WTC11 (cell line): ENCODE data around the gene CHTF18.

Experiments used
- FOXP1 ChIP-seq: sonication (generic); formaldehyde crosslinking; IDR thresholded peaks from 2 replicates; pipeline ENCODE4 v1.8.0; 2022; ENCODE audit warnings: missing genetic modification reagents, mild to moderate bottlenecking, moderate library complexity, borderline replicate concordance
- IRF2 ChIP-seq: sonication (generic); formaldehyde crosslinking; IDR thresholded peaks from 2 replicates; pipeline ENCODE4 v1.8.0; 2022; ENCODE audit warnings: low read depth, missing genetic modification reagents, borderline replicate concordance
- JUN ChIP-seq: sonication (generic); formaldehyde crosslinking; IDR thresholded peaks from 2 replicates; pipeline ENCODE4 v1.8.0; 2023; ENCODE audit warnings: mild to moderate bottlenecking, missing genetic modification reagents
- NR2C2 ChIP-seq: sonication (generic); formaldehyde crosslinking; IDR thresholded peaks from 2 replicates; pipeline ENCODE4 v1.8.0; 2022; ENCODE audit warnings: mild to moderate bottlenecking, missing genetic modification reagents
- SP1 ChIP-seq: sonication (generic); formaldehyde crosslinking; conservative IDR thresholded peaks from 2 replicates; pipeline ENCODE4 v1.8.1; 2022; ENCODE audit warnings: missing genetic modification reagents
- ZNF121 ChIP-seq: sonication (generic); formaldehyde crosslinking; IDR thresholded peaks from 2 replicates; pipeline ENCODE4 v1.8.0; 2023; ENCODE audit warnings: missing genetic modification reagents
- ZNF512 ChIP-seq: sonication (generic); formaldehyde crosslinking; IDR thresholded peaks from 2 replicates; pipeline ENCODE4 v1.8.1; 2022; ENCODE audit warnings: missing genetic modification reagents, borderline replicate concordance
- TF ChIP-seq, protein P1 (sequence below): fragments of 200-600 bp; IDR thresholded peaks from 2 replicates; pipeline ENCODE4 v1.8.0; 2022; ENCODE audit warnings: antibody characterized with exemption

DNA sequence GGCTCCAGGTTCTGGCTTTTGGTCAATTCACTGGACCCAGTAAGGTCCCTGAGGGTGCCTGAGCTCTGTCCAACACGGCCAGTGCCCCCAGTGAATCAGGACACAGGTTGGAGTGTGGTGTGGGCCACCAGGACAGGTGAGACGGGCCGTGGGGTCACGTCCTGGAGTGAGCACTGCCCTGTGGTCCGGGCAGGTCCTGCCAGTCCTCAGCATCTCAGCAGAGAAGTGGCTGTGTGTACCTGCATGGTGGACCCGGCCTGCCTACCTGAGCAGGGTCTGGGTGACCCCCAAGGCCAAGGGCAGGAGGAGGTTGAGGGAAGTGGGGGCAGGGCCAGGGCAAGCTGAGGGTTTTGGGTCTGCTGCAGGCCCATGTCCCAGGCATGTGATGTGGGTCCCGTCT is 14.0 kb downstream of the CHTF18 start:
- TF ChIP-seq JUN (CRISPR knock-in tag) = no peak
- TF ChIP-seq ZNF121 (CRISPR knock-in tag) = no peak
- TF ChIP-seq, protein P1, sequence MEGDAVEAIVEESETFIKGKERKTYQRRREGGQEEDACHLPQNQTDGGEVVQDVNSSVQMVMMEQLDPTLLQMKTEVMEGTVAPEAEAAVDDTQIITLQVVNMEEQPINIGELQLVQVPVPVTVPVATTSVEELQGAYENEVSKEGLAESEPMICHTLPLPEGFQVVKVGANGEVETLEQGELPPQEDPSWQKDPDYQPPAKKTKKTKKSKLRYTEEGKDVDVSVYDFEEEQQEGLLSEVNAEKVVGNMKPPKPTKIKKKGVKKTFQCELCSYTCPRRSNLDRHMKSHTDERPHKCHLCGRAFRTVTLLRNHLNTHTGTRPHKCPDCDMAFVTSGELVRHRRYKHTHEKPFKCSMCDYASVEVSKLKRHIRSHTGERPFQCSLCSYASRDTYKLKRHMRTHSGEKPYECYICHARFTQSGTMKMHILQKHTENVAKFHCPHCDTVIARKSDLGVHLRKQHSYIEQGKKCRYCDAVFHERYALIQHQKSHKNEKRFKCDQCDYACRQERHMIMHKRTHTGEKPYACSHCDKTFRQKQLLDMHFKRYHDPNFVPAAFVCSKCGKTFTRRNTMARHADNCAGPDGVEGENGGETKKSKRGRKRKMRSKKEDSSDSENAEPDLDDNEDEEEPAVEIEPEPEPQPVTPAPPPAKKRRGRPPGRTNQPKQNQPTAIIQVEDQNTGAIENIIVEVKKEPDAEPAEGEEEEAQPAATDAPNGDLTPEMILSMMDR = no peak
- TF ChIP-seq SP1 (CRISPR knock-in tag) = no peak
- no peak for TF ChIP-seq ZNF512
- no peak for TF ChIP-seq NR2C2 (CRISPR knock-in tag)
- TF ChIP-seq FOXP1 (CRISPR knock-in tag) = no peak
- TF ChIP-seq IRF2 (CRISPR knock-in tag) = no peak
